H1 (cell line): Measurements from ENCODE around the gene RIPPLY1. TPM values are rescaled to one million over a fixed set of nuclear protein-coding genes. Genes with fewer than 3 reads are reported as not detected.

Experiments used
- CTCF ChIA-PET: fragments of 300-600 bp; sonication (Branson Sonifier 250); formaldehyde crosslinking; loops from one replicate; lab custom pipeline; 2021; ENCODE audit not compliant: partially characterized antibody; lab: Charles Lee
- POLR2A ChIA-PET: fragments of 300-600 bp; sonication (Branson Sonifier 250); formaldehyde crosslinking; loops from one replicate; lab custom pipeline; 2021; ENCODE audit warnings: inconsistent platforms; ENCODE audit not compliant: partially characterized antibody; lab: Charles Lee
- DNase-seq, 2 experiments: peaks; one replicate each; pipeline versions ENCODE4 v3.0.0 to v3.0.0-alpha.2; 2010 to 2022; ENCODE audit warnings: low spot score in 2 of 2, low read depth in 1 of 2, mixed read lengths in 1 of 2
- FAIRE-seq: peaks from 2 replicates; lab custom pipeline; 2011; peaks lifted over from hg19 to GRCh38; lab: Jason Lieb, UNC
- H2AFZ ChIP-seq: 2 replicates; pipeline ENCODE4 v1.8.1; 2012; ENCODE audit warnings: low read length, inconsistent platforms
- H2AK5ac ChIP-seq: 2 replicates; pipeline ENCODE4 v1.6.1; 2013; ENCODE audit warnings: low read depth, low read length
- H2BK120ac ChIP-seq: replicated peaks from 2 replicates; pipeline ENCODE3; 2013; ENCODE audit warnings: low read depth, low read length, inconsistent platforms
- H2BK12ac ChIP-seq: 2 replicates; pipeline ENCODE4 v1.6.1; 2013; ENCODE audit warnings: low read depth, low read length
- H2BK15ac ChIP-seq: 2 replicates; pipeline ENCODE4 v1.6.1; 2013; ENCODE audit warnings: low read length
- H2BK20ac ChIP-seq: 2 replicates; pipeline ENCODE4 v1.6.1; 2013; ENCODE audit warnings: low read length
- H2BK5ac ChIP-seq: 2 replicates; pipeline ENCODE4 v1.6.1; 2013; ENCODE audit warnings: low read depth, low read length
- H3K14ac ChIP-seq: 2 replicates; pipeline ENCODE4 v1.6.1; 2013; ENCODE audit warnings: inconsistent platforms; ENCODE audit not compliant: insufficient read length
- H3K18ac ChIP-seq: 2 replicates; pipeline ENCODE4 v1.6.1; 2013; ENCODE audit warnings: low read length; ENCODE audit errors: extremely low read depth
- H3K23ac ChIP-seq: 2 replicates; pipeline ENCODE4 v1.6.1; 2013; ENCODE audit warnings: inconsistent platforms; ENCODE audit not compliant: insufficient read length
- H3K23me2 ChIP-seq: 2 replicates; pipeline ENCODE4 v1.6.1; 2013; ENCODE audit warnings: low read depth, low read length
- H3K27ac ChIP-seq: 2 replicates; pipeline ENCODE4 v1.6.1; 2011; ENCODE audit warnings: low read depth, low read length, inconsistent platforms
- H3K27me3 ChIP-seq, 4 experiments: replicated peaks in 1 of 4; 1 replicate in 1 of 4; 2 replicates in 3 of 4; pipeline versions ENCODE4 v1.6.1 to v1.8.1; 2011 to 2013; ENCODE audit warnings: low read length in 3 of 4, mild to moderate bottlenecking in 3 of 4, inconsistent platforms in 2 of 4, mixed read lengths in 2 of 4, moderate library complexity in 1 of 4; ENCODE audit not compliant: control insufficient read depth in 3 of 4, insufficient read depth in 3 of 4; ENCODE audit errors: extremely low read depth in 1 of 4
- H3K36me3 ChIP-seq, 4 experiments: 2 replicates each; pipeline versions ENCODE4 v1.6.1 to v1.8.1; 2011 to 2013; ENCODE audit warnings: mild to moderate bottlenecking in 4 of 4, low read length in 3 of 4, moderate library complexity in 2 of 4, control low read depth in 1 of 4, inconsistent platforms in 1 of 4; ENCODE audit not compliant: insufficient read depth in 4 of 4, control insufficient read depth in 2 of 4
- H3K4ac ChIP-seq: replicated peaks from 2 replicates; pipeline ENCODE3; 2013; ENCODE audit warnings: low read length, low read depth, mixed read lengths, inconsistent platforms; ENCODE audit not compliant: insufficient read length
- H3K4me1 ChIP-seq, 4 experiments: replicated peaks in 1 of 4; 1 replicate in 1 of 4; 2 replicates in 3 of 4; pipeline versions ENCODE4 v1.6.1 to v1.8.1; 2011 to 2013; ENCODE audit warnings: low read length in 3 of 4, inconsistent platforms in 2 of 4, mixed read lengths in 1 of 4; ENCODE audit not compliant: insufficient read depth in 4 of 4, control insufficient read depth in 3 of 4
- H3K4me2 ChIP-seq, 2 experiments: 2 replicates each; pipeline versions ENCODE4 v1.6.1 to v1.8.1; 2011 to 2013; ENCODE audit warnings: low read depth in 2 of 2, low read length in 2 of 2, control low read depth in 1 of 2, inconsistent platforms in 1 of 2, mild to moderate bottlenecking in 1 of 2; ENCODE audit not compliant: insufficient read depth in 1 of 2
- H3K4me3 ChIP-seq, 4 experiments: fragments of 200-600, 300-600 bp in 1 of 4; sonication (generic), shearing (Covaris generic), sonication (Bioruptor Twin) in 1 of 4; 2 replicates each; pipeline versions ENCODE4 v1.5.1 to v1.8.1; 2011 to 2016; ENCODE audit warnings: low read length in 4 of 4, low read depth in 3 of 4, control low read depth in 2 of 4, inconsistent platforms in 2 of 4, mild to moderate bottlenecking in 2 of 4, mixed read lengths in 1 of 4, moderate library complexity in 1 of 4; ENCODE audit not compliant: insufficient read depth in 2 of 4; ENCODE audit errors: extremely low read depth in 1 of 4
- H3K56ac ChIP-seq: replicated peaks from 2 replicates; pipeline ENCODE3; 2013; ENCODE audit warnings: low read depth, mild to moderate bottlenecking, mixed read lengths, low read length, inconsistent platforms; ENCODE audit not compliant: insufficient read length
- H3K79me1 ChIP-seq: 2 replicates; pipeline ENCODE4 v1.6.1; 2013; ENCODE audit warnings: low read depth, low read length, control low read depth
- H3K79me2 ChIP-seq, 2 experiments: 2 replicates each; pipeline versions ENCODE4 v1.6.1 to v1.8.1; 2012 to 2013; ENCODE audit warnings: low read length in 2 of 2, mild to moderate bottlenecking in 2 of 2, inconsistent platforms in 1 of 2; ENCODE audit not compliant: insufficient read depth in 2 of 2, control insufficient read depth in 1 of 2
- H3K9ac ChIP-seq, 4 experiments: replicated peaks in 1 of 4; 1 replicate in 1 of 4; 2 replicates in 3 of 4; pipeline versions ENCODE4 v1.6.1 to v1.8.1; 2011 to 2013; ENCODE audit warnings: low read depth in 3 of 4, low read length in 3 of 4, control low read depth in 2 of 4, mild to moderate bottlenecking in 2 of 4, moderate library complexity in 2 of 4, inconsistent platforms in 1 of 4; ENCODE audit errors: extremely low read depth in 1 of 4
- H3K9me3 ChIP-seq, 2 experiments: 2 replicates each; pipeline versions ENCODE4 v1.6.1 to v1.8.1; 2012 to 2013; ENCODE audit warnings: mild to moderate bottlenecking in 2 of 2, moderate library complexity in 2 of 2, control low read depth in 1 of 2, inconsistent platforms in 1 of 2, low read depth in 1 of 2, low read length in 1 of 2, mixed read lengths in 1 of 2; ENCODE audit not compliant: insufficient read depth in 2 of 2
- H4K20me1 ChIP-seq, 2 experiments: replicated peaks in 1 of 2; 2 replicates each; pipeline versions ENCODE3 to v1.8.1; 2011 to 2013; ENCODE audit warnings: inconsistent platforms in 2 of 2, low read length in 2 of 2, mild to moderate bottlenecking in 1 of 2; ENCODE audit not compliant: insufficient read depth in 2 of 2, control insufficient read depth in 1 of 2
- H4K5ac ChIP-seq: 2 replicates; pipeline ENCODE4 v1.6.1; 2013; ENCODE audit warnings: low read length, low read depth, mixed read lengths, inconsistent platforms; ENCODE audit not compliant: insufficient read length
- H4K8ac ChIP-seq: 2 replicates; pipeline ENCODE4 v1.8.0; 2013; ENCODE audit warnings: mild to moderate bottlenecking, moderate library complexity, low read length, inconsistent platforms; ENCODE audit not compliant: insufficient read depth; ENCODE audit errors: extremely low read depth
- H4K91ac ChIP-seq: replicated peaks from 2 replicates; pipeline ENCODE3; 2013; ENCODE audit warnings: low read length, mixed read lengths, inconsistent platforms; ENCODE audit not compliant: insufficient read length
- CEBPB ChIP-seq: IDR thresholded peaks from 2 replicates; pipeline ENCODE4 v1.6.1; 2012; ENCODE audit warnings: low read depth, low read length
- CTCF ChIP-seq, 3 experiments: IDR thresholded peaks; 1 replicate in 2 of 3; 2 replicates in 1 of 3; pipeline versions ENCODE4 v1.5.1 to v1.6.1; 2011; ENCODE audit warnings: low read length in 3 of 3, mild to moderate bottlenecking in 3 of 3, inconsistent platforms in 2 of 3, low read depth in 1 of 3, moderate library complexity in 1 of 3; ENCODE audit not compliant: insufficient read depth in 1 of 3; ENCODE audit errors: control extremely low read depth in 1 of 3
- E2F6 ChIP-seq: IDR thresholded peaks from 2 replicates; pipeline ENCODE4 v1.6.1; 2012; ENCODE audit warnings: inconsistent platforms
- KDM4A ChIP-seq: IDR thresholded peaks from one replicate; pipeline ENCODE4 v1.7.1; 2012; ENCODE audit warnings: low read depth, mild to moderate bottlenecking, moderate library complexity, low read length, inconsistent platforms; ENCODE audit not compliant: severe bottlenecking
- KDM5A ChIP-seq: fragments of 200-600 bp; IDR thresholded peaks from 2 replicates; pipeline ENCODE4 v1.7.1; 2012; ENCODE audit warnings: mild to moderate bottlenecking, low read length, inconsistent platforms, mixed read lengths
- MAX ChIP-seq: IDR thresholded peaks from 2 replicates; pipeline ENCODE4 v1.6.1; 2012; ENCODE audit warnings: inconsistent platforms
- RNF2 ChIP-seq: fragments of 200-900, 300-1000 bp; sonication (generic); IDR thresholded peaks from 2 replicates; pipeline ENCODE4 v1.7.1; 2016; ENCODE audit warnings: borderline replicate concordance, low read depth, mild to moderate bottlenecking, antibody characterized with exemption, low read length; ENCODE audit not compliant: poor library complexity, severe bottlenecking; ENCODE audit errors: missing control alignments
- SIX5 ChIP-seq: IDR thresholded peaks from 2 replicates; pipeline ENCODE4 v1.6.1; 2011; ENCODE audit warnings: mild to moderate bottlenecking, low read depth, low read length
- TEAD4 ChIP-seq: IDR thresholded peaks from 2 replicates; pipeline ENCODE4 v1.6.1; 2012; ENCODE audit warnings: low read depth, low read length, inconsistent platforms, mixed read lengths
- WGBS, 2 experiments: shearing (Covaris generic) in 1 of 2; methylation state at CpG; one replicate each; pipeline versions ENCODE4 v1.1.6 to v1.1.7; 2013 to 2015; ENCODE audit warnings: low lambda C conversion rate in 2 of 2, mixed read lengths in 2 of 2, inconsistent platforms in 1 of 2, low coverage in 1 of 2, missing lambda C conversion rate in 1 of 2; ENCODE audit not compliant: insufficient replicate concordance in 2 of 2, insufficient coverage in 1 of 2, insufficient read length in 1 of 2; ENCODE audit errors: extremely low coverage in 1 of 2, missing lambda C conversion rate in 1 of 2; 5-methylcytosine and 5-hydroxymethylcytosine counted together
- polyA plus RNA-seq, 7 experiments: library from polyadenylated mRNA; depleted of rRNA in 3 of 7; stranded (reverse) in 5 of 7; unstranded in 2 of 7; fragments of >200 nt in 5 of 7; fragments of 200-250 nt in 2 of 7; gene quantifications; 1 replicate in 5 of 7; 2 replicates in 1 of 7; 4 replicates in 1 of 7; pipeline versions ENCODE4 v1.2.1 to v1.2.3, GENCODE V29; 2011 to 2013; ENCODE audit warnings: missing spikeins in 2 of 7, mixed read lengths in 2 of 7
- total RNA-seq: library from RNA; stranded (reverse); fragmentation: NEBNext Ultra II Directional; extraction: Animal tissue kit (Norgen Biotek cat#: 25700); gene quantifications from 2 replicates; pipeline ENCODE4 v1.2.1, GENCODE V29; 2021

The RIPPLY1 gene
- total and polyA plus RNA-seq, 2 of the 8 experiments (the other 6 are each of a cell fraction or from before 2014, with no cell fraction given) = not detected

- Histone ChIP-seq H3K79me2 (no peaks in the 10 kb centered on the region), H4K5ac (no peak overlapping the region), H3K4me2 (no peak overlapping the region), H3K79me1 (no peaks in the 10 kb centered on the region), H2AK5ac (no peak overlapping the region), H3K23ac (no peak overlapping the region), H3K56ac (no peak overlapping the region), H3K23me2 (no peaks in the 10 kb centered on the region), H3K4ac (no peak overlapping the region), H3K14ac (no peak overlapping the region), H2BK20ac (no peak overlapping the region), H3K4me3 (no peak overlapping the region), H2AFZ (no peak overlapping the region), H2BK15ac (no peak overlapping the region), H3K27me3 (no peaks in the 10 kb centered on the region), H3K4me1 (peaks cover 0 to 8% (median 0%) of the 10 kb centered on the region in 4 experiments; a peak in 2 of 7 replicates), H2BK5ac (no peak overlapping the region), H2BK120ac (no peak overlapping the region), H4K8ac (no peak overlapping the region), H3K9me3 (no peaks in the 10 kb centered on the region), H3K18ac (no peak overlapping the region), H3K9ac (no peak overlapping the region), H2BK12ac (no peak overlapping the region), H3K36me3 (no peaks in the 10 kb centered on the region), H4K91ac (no peak overlapping the region), H3K27ac (no peak overlapping the region), H4K20me1 (no peaks in the 10 kb centered on the region)
- DNase-seq = no peak
- no peak for FAIRE-seq
- CTCF ChIA-PET = interaction anchor here (0.9 kb wide), 1 partner anchor 24 kb away, joined by 3 read pairs; no protein-coding TSS in a partner anchor
- POLR2A ChIA-PET = no interaction called here
- WGBS, 2 experiments = 87% methylated on average over 4 of the region's 6 CpGs; no CpG with 5 or more reads in 1 of the 2 experiments
- TF ChIP-seq CTCF (IDR thresholded peaks at IDR 0.05; ENCODE audit: control extremely low read depth in 1 of 3, insufficient read depth in 1 of 3, low read depth in 1 of 3, low read length in 3 of 3) (no peak), RNF2 (no peak), CEBPB (no peak), KDM5A (no peak), KDM4A (no peak), SIX5 (no peak), TEAD4 (no peak), E2F6 (no peak), MAX (no peak)
Measured at GRCh38 chrX:106917830-106918500, 14.8 kb upstream of the RIPPLY1 start.
